ENCODE data around the gene GPR39. TPM values are rescaled to one million over a fixed set of nuclear protein-coding genes. Genes with fewer than 3 reads are reported as not detected.
"Not testable (repeated sequence)": the region's sequence is repeated elsewhere in the genome, so short reads cannot be mapped to it uniquely, and the experiment has no call there.

The GPR39 gene
- total RNA-seq, 1 experiment from 2014 or later, result 34.8 TPM

- no peaks in the 10 kb centered on the region for H3K27me3 ChIP-seq (ENCODE audit: low read length)
- ChIA-PET CTCF (no interaction called here), POLR2A (ENCODE audit: unreplicated experiment) (no interaction called here)
- H3K36me3 ChIP-seq (ENCODE audit: low read depth, low read length), result no peaks in the 10 kb centered on the region
- no peaks in the 10 kb centered on the region for H3F3A ChIP-seq (ENCODE audit: low read length, unreplicated experiment)
- intact Hi-C loops (cut with micrococcal nuclease), result no loop called here
- no peak overlapping the region for H2AFZ ChIP-seq (ENCODE audit: low read length)
- H4K20me1 ChIP-seq (ENCODE audit: low read length), result no peaks in the 10 kb centered on the region
- BruUV-seq (replicated peaks), result no TSS peak
- no peak for TF ChIP-seq EZH2phosphoT487 (IDR thresholded peaks at IDR 0.05; ENCODE audit: borderline replicate concordance, low read length)
- H3K4me2 ChIP-seq (ENCODE audit: low read length), result no peak overlapping the region
- peaks cover 3% of the 10 kb centered on the region; the same call in 1 of the 2 replicates for H3K4me1 ChIP-seq (ENCODE audit: insufficient read depth, low read length)
- no peak for ATAC-seq
- H3K9ac ChIP-seq (ENCODE audit: low read length), result no peak overlapping the region
- H3K27ac ChIP-seq (ENCODE audit: low read length), result no peak overlapping the region
- no peaks in the 10 kb centered on the region for H3K9me2 ChIP-seq (replicated peaks; ENCODE audit: low read length)
- no peak overlapping the region for H3K4me3 ChIP-seq (ENCODE audit: low read length)
- DNase-seq, result no peak
- peaks cover 4% of the 10 kb centered on the region; the same call in 1 of the 2 replicates for H3K79me2 ChIP-seq (ENCODE audit: low read length)
- H3K9me3 ChIP-seq (ENCODE audit: low read length), result no peaks in the 10 kb centered on the region
Measured at GRCh38 chr2:132521341-132521740, 104.7 kb downstream of the GPR39 start.

- no peaks in the 10 kb centered on the region for H3F3A ChIP-seq (ENCODE audit: low read length, unreplicated experiment)
- H3K9ac ChIP-seq (ENCODE audit: low read length), result no peak overlapping the region
- no peaks in the 10 kb centered on the region for H3K27me3 ChIP-seq (ENCODE audit: low read length)
- no peak for TF ChIP-seq EZH2phosphoT487 (IDR thresholded peaks at IDR 0.05; ENCODE audit: borderline replicate concordance, low read length)
- TF ChIP-seq EZH2 (IDR thresholded peaks at IDR 0.05; ENCODE audit: low read length, unreplicated experiment), result no peak
- no peak for TF ChIP-seq CTCF (conservative IDR thresholded peaks at IDR 0.05; ENCODE audit: low read depth, low read length)
- 0 out of 2 replicates have a peak, but pooled peaks cover 4% of the 10 kb centered on the region for H3K79me2 ChIP-seq (ENCODE audit: low read length)
- no peak overlapping the region for H3K27ac ChIP-seq (ENCODE audit: low read length)
- H3K9me3 ChIP-seq (ENCODE audit: low read length), result no peaks in the 10 kb centered on the region
- no peaks in the 10 kb centered on the region for H3K4me1 ChIP-seq (ENCODE audit: insufficient read depth, low read length)
- DNase-seq (no peak), ATAC-seq (no peak)
- BruUV-seq (replicated peaks), result no TSS peak
- H3K36me3 ChIP-seq (ENCODE audit: low read depth, low read length), result no peaks in the 10 kb centered on the region
- intact Hi-C loops (cut with micrococcal nuclease), result no loop called here
- POLR2A ChIA-PET (ENCODE audit: unreplicated experiment), result no interaction called here
- CTCF ChIA-PET, result no interaction called here
- no peaks in the 10 kb centered on the region for H3K9me2 ChIP-seq (replicated peaks; ENCODE audit: low read length)
- H2AFZ ChIP-seq (ENCODE audit: low read length), result no peak overlapping the region
- H4K20me1 ChIP-seq (ENCODE audit: low read length), result no peaks in the 10 kb centered on the region
- no peak overlapping the region for H3K4me3 ChIP-seq (ENCODE audit: low read length)
- H3K4me2 ChIP-seq (ENCODE audit: low read length), result no peak overlapping the region
Measured at GRCh38 chr2:132522901-132523300, 106.3 kb downstream of the GPR39 start.

GRCh38 chr2:132537061-132537460 lies 120.5 kb downstream of the GPR39 start:
- H3K4me2 ChIP-seq (ENCODE audit: low read length); CTCF ChIA-PET; H3K4me3 ChIP-seq (ENCODE audit: low read length); H3F3A ChIP-seq (ENCODE audit: low read length, unreplicated experiment); H3K27me3 ChIP-seq (ENCODE audit: low read length); H3K9ac ChIP-seq (ENCODE audit: low read length); intact Hi-C loops (cut with micrococcal nuclease); H3K9me3 ChIP-seq (ENCODE audit: low read length); POLR2A ChIA-PET (ENCODE audit: unreplicated experiment); ATAC-seq; BruUV-seq (replicated peaks); H3K36me3 ChIP-seq (ENCODE audit: low read depth, low read length); H2AFZ ChIP-seq (ENCODE audit: low read length); H3K9me2 ChIP-seq (replicated peaks; ENCODE audit: low read length); H4K20me1 ChIP-seq (ENCODE audit: low read length); H3K4me1 ChIP-seq (ENCODE audit: insufficient read depth, low read length); DNase-seq; H3K27ac ChIP-seq (ENCODE audit: low read length): not testable (repeated sequence)
- H3K79me2 ChIP-seq (ENCODE audit: low read length), result peaks cover 10% of the 10 kb centered on the region; the same call in 1 of the 2 replicates

- Histone ChIP-seq H3K4me1 (ENCODE audit: insufficient read depth, low read length) (no peaks in the 10 kb centered on the region), H3K9me2 (replicated peaks; ENCODE audit: low read length) (no peaks in the 10 kb centered on the region), H3K9me3 (ENCODE audit: low read length) (peaks cover 13% of the 10 kb centered on the region; the same call in 1 of the 2 replicates), H3K27ac (ENCODE audit: low read length) (no peak overlapping the region), H4K20me1 (ENCODE audit: low read length) (no peaks in the 10 kb centered on the region), H3F3A (ENCODE audit: low read length, unreplicated experiment) (no peaks in the 10 kb centered on the region), H3K79me2 (ENCODE audit: low read length) (peaks cover 10% of the 10 kb centered on the region; the same call in 1 of the 2 replicates), H3K36me3 (ENCODE audit: low read depth, low read length) (peaks cover 6% of the 10 kb centered on the region; the same call in 1 of the 2 replicates), H2AFZ (ENCODE audit: low read length) (no peak overlapping the region), H3K4me2 (ENCODE audit: low read length) (no peak overlapping the region), H3K9ac (ENCODE audit: low read length) (no peak overlapping the region), H3K27me3 (ENCODE audit: low read length) (no peaks in the 10 kb centered on the region), H3K4me3 (ENCODE audit: low read length) (no peak overlapping the region)
- DNase-seq (no peak), ATAC-seq (no peak)
- no peak for TF ChIP-seq EZH2phosphoT487 (IDR thresholded peaks at IDR 0.05; ENCODE audit: borderline replicate concordance, low read length)
- TF ChIP-seq CTCF (conservative IDR thresholded peaks at IDR 0.05; ENCODE audit: low read depth, low read length), result no peak
- no peak for TF ChIP-seq EZH2 (IDR thresholded peaks at IDR 0.05; ENCODE audit: low read length, unreplicated experiment)
- POLR2A ChIA-PET (ENCODE audit: unreplicated experiment), result no interaction called here
- CTCF ChIA-PET, result no interaction called here
- intact Hi-C loops (cut with micrococcal nuclease), result no loop called here
- BruUV-seq (replicated peaks), result no TSS peak
Measured at GRCh38 chr2:132538331-132538855, 121.8 kb downstream of the GPR39 start.

All from PC-3 (cell line).